ENCODE measurements around the gene ARSK. TPM values are rescaled to one million over a fixed set of nuclear protein-coding genes. Genes with fewer than 3 reads are reported as not detected.

The ARSK gene
- total and polyA plus RNA-seq, 2 donors from 2014 or later: 4.5 to 5.9 TPM

DNA sequence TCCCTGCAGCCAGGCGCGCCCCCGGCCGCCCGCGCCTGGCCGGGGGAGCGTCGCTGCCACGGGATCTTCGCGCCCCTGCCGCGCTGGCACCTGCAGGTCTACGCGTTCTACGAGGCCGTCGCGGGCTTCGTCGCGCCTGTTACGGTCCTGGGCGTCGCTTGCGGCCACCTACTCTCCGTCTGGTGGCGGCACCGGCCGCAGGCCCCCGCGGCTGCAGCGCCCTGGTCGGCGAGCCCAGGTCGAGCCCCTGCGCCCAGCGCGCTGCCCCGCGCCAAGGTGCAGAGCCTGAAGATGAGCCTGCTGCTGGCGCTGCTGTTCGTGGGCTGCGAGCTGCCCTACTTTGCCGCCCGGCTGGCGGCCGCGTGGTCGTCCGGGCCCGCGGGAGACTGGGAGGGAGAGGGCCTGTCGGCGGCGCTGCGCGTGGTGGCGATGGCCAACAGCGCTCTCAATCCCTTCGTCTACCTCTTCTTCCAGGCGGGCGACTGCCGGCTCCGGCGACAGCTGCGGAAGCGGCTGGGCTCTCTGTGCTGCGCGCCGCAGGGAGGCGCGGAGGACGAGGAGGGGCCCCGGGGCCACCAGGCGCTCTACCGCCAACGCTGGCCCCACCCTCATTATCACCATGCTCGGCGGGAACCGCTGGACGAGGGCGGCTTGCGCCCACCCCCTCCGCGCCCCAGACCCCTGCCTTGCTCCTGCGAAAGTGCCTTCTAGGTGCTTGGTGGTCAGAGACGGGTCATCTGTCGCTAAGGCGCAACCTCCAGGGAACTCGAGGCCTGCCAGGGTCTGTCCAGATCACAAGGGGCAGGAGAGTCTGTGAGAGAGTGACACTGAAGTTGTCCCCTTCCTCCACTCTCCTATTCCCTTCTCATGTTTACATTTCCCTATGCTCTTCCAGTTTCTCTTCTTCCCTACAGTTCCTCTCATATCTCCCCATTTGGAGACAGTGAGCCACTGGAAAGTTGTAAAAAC, 66.3 kb downstream of the ARSK start:
- intact Hi-C loops (cut with DNase I): no loop called here
- no peak for FAIRE-seq
- Histone ChIP-seq H3K9me3 (ENCODE audit: control insufficient read depth in 2 of 3, insufficient read depth in 1 of 3, low read length in 3 of 3) (no peaks in the 10 kb centered on the region), H3K36me3 (ENCODE audit: control insufficient read depth in 2 of 3, insufficient read depth in 3 of 3, low read length in 3 of 3) (no peaks in the 10 kb centered on the region), H3K27ac (ENCODE audit: low read depth in 2 of 2, low read length in 2 of 2) (no peak overlapping the region), H3K4me3 (ENCODE audit: low read length in 3 of 3) (peak overlapping the region in 2 of 3 donors; percentile 23 to 59), H3K27me3 (ENCODE audit: control insufficient read depth, insufficient read depth, low read length) (peaks cover 6% of the 10 kb centered on the region), H3K9ac (ENCODE audit: low read length in 3 of 3) (no peak overlapping the region), H3K4me1 (ENCODE audit: control insufficient read depth in 2 of 3, insufficient read depth in 2 of 3, low read depth in 1 of 3, low read length in 3 of 3) (peaks cover 0 to 4% (median 0%) of the 10 kb centered on the region in 3 donors)
- peak; percentile 53 to 75 (median 64) for DNase-seq
- TF ChIP-seq, protein P1, sequence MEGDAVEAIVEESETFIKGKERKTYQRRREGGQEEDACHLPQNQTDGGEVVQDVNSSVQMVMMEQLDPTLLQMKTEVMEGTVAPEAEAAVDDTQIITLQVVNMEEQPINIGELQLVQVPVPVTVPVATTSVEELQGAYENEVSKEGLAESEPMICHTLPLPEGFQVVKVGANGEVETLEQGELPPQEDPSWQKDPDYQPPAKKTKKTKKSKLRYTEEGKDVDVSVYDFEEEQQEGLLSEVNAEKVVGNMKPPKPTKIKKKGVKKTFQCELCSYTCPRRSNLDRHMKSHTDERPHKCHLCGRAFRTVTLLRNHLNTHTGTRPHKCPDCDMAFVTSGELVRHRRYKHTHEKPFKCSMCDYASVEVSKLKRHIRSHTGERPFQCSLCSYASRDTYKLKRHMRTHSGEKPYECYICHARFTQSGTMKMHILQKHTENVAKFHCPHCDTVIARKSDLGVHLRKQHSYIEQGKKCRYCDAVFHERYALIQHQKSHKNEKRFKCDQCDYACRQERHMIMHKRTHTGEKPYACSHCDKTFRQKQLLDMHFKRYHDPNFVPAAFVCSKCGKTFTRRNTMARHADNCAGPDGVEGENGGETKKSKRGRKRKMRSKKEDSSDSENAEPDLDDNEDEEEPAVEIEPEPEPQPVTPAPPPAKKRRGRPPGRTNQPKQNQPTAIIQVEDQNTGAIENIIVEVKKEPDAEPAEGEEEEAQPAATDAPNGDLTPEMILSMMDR (IDR thresholded peaks at IDR 0.05; ENCODE audit: borderline replicate concordance, extremely low read depth, insufficient read depth): no peak

DNA sequence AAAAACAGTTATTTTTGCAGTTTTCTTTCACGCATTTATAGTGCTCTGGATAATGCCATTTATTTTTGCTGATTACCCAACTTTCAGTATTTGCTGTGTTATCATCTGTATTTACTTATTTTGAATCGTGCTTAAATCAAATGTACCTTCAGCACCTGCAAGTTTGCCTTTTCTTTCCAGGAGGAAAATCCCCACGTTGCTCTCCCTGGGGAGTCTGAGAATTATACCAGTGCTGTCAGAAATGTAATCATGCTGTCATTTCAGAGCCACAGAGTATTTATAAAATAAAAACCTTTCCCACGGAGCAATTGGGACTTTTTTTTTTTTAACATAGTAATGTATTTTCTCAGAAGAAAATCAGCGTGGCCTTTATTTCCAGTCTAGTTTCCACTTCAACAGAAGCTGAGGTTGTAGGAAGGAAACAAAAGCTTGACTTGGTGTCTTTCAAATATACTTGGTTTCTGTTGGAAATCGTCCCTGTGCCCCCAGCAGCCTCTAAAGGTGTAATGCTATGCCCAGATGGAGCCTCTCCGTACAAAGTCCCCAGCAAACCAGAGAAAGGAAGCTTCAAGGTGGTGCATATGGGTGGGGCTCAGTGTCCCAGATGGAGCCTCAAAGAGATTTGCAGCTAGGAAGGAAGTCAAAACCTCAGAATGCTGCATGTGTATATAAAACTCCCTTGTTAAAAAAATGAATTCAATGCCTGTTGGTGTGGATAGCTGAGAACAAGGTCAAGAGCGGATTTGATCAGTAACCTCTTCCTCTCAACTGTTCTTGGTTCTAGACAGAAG, 67.1 kb downstream of the ARSK start:
- Histone ChIP-seq H3K9ac (ENCODE audit: low read length in 3 of 3) (no peak overlapping the region), H3K27me3 (ENCODE audit: control insufficient read depth, insufficient read depth, low read length) (peaks cover 6% of the 10 kb centered on the region), H3K27ac (ENCODE audit: low read depth in 2 of 2, low read length in 2 of 2) (no peak overlapping the region), H3K4me3 (ENCODE audit: low read length in 3 of 3) (no peak overlapping the region), H3K9me3 (ENCODE audit: control insufficient read depth in 2 of 3, insufficient read depth in 1 of 3, low read length in 3 of 3) (no peaks in the 10 kb centered on the region), H3K36me3 (ENCODE audit: control insufficient read depth in 2 of 3, insufficient read depth in 3 of 3, low read length in 3 of 3) (no peaks in the 10 kb centered on the region), H3K4me1 (ENCODE audit: control insufficient read depth in 2 of 3, insufficient read depth in 2 of 3, low read depth in 1 of 3, low read length in 3 of 3) (peaks cover 0 to 4% (median 0%) of the 10 kb centered on the region in 3 donors)
- no peak for FAIRE-seq
- TF ChIP-seq, protein P1 (IDR thresholded peaks at IDR 0.05; ENCODE audit: borderline replicate concordance, extremely low read depth, insufficient read depth): no peak
- intact Hi-C loops (cut with DNase I): no loop called here
- DNase-seq: no peak

DNA sequence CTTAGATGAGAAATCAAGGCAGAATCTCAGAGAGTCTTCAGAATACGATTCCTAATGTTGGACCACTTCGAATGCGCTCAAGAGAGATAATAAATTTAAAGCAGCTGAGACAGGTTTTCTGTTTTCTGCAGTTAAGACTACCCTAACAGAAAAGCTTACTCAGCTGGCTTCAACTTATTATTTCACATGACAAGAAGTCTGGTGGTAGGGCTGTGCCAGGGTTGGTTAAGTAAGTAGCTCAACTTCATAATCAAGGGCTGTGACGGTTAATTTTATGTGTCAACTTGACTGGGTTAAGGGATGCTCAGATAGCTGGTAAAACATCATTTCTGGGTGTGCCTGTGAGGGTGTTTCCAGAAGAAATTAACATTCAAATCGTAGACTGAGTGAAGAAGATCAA, 68.8 kb downstream of the ARSK start:
- peaks cover 6% of the 10 kb centered on the region for H3K27me3 ChIP-seq (ENCODE audit: control insufficient read depth, insufficient read depth, low read length)
- intact Hi-C loops (cut with DNase I): no loop called here
- no peak overlapping the region for H3K27ac ChIP-seq (ENCODE audit: low read depth in 2 of 2, low read length in 2 of 2)

More for the DNA sequence above, 68.8 kb downstream of the ARSK start:
- DNase-seq (no peak), FAIRE-seq (no peak)
- TF ChIP-seq, protein P1 (IDR thresholded peaks at IDR 0.05; ENCODE audit: borderline replicate concordance, extremely low read depth, insufficient read depth): no peak
- Histone ChIP-seq H3K36me3 (ENCODE audit: control insufficient read depth in 2 of 3, insufficient read depth in 3 of 3, low read length in 3 of 3) (no peaks in the 10 kb centered on the region), H3K4me3 (ENCODE audit: low read length in 3 of 3) (no peak overlapping the region), H3K4me1 (ENCODE audit: control insufficient read depth in 2 of 3, insufficient read depth in 2 of 3, low read depth in 1 of 3, low read length in 3 of 3) (peaks cover 0 to 4% (median 0%) of the 10 kb centered on the region in 3 donors), H3K9ac (ENCODE audit: low read length in 3 of 3) (no peak overlapping the region), H3K9me3 (ENCODE audit: control insufficient read depth in 2 of 3, insufficient read depth in 1 of 3, low read length in 3 of 3) (no peaks in the 10 kb centered on the region)

All from kidney (tissue), 14 donors.